HepG2 (cell line): Measurements from ENCODE around the gene FBXL22. TPM values are rescaled to one million over a fixed set of nuclear protein-coding genes. Genes with fewer than 3 reads are reported as not detected.

Experiments
- ARNT ChIP-seq: fragments of 450-650 bp; IDR thresholded peaks from 2 replicates; pipeline ENCODE4 v1.6.1; 2017
- LRRFIP1 ChIP-seq: sonication (generic); formaldehyde crosslinking; conservative IDR thresholded peaks from 2 replicates; pipeline ENCODE4 v1.4.0; 2020; ENCODE audit warnings: missing genetic modification reagents
- PRMT3 ChIP-seq: sonication (generic); formaldehyde crosslinking; IDR thresholded peaks from 2 replicates; pipeline ENCODE4 v1.8.1; 2022; ENCODE audit warnings: low read depth, mild to moderate bottlenecking, moderate library complexity, missing genetic modification reagents, borderline replicate concordance
- SP5 ChIP-seq: IDR thresholded peaks from 2 replicates; pipeline ENCODE4 v1.6.1; 2016; ENCODE audit warnings: low read depth, borderline replicate concordance
- STAG1 ChIP-seq: sonication (generic); formaldehyde crosslinking; IDR thresholded peaks from 2 replicates; pipeline ENCODE4 v1.4.0; 2020; ENCODE audit warnings: missing genetic modification reagents
- TRAFD1 ChIP-seq: sonication (generic); formaldehyde crosslinking; IDR thresholded peaks from 2 replicates; pipeline ENCODE4 v1.5.1; 2020; ENCODE audit warnings: missing genetic modification reagents, mild to moderate bottlenecking, borderline replicate concordance
- ZKSCAN8 ChIP-seq: IDR thresholded peaks from 2 replicates; pipeline ENCODE4 v1.6.1; 2016; ENCODE audit warnings: borderline replicate concordance, missing genetic modification reagents, missing compliant biosample characterization
- ZNF263 ChIP-seq: sonication (generic); formaldehyde crosslinking; IDR thresholded peaks from 2 replicates; pipeline ENCODE4 v1.4.0; 2020; ENCODE audit warnings: missing genetic modification reagents
- ZNF296 ChIP-seq: sonication (generic); formaldehyde crosslinking; conservative IDR thresholded peaks from 2 replicates; pipeline ENCODE4 v1.5.0; 2020; ENCODE audit warnings: mild to moderate bottlenecking, missing genetic modification reagents
- ZNF333 ChIP-seq: sonication (generic); formaldehyde crosslinking; IDR thresholded peaks from 2 replicates; pipeline ENCODE4 v1.4.0; 2020; ENCODE audit warnings: mild to moderate bottlenecking, missing genetic modification reagents, borderline replicate concordance
- ZNF335 ChIP-seq: sonication (generic); formaldehyde crosslinking; IDR thresholded peaks from 2 replicates; pipeline ENCODE4 v1.4.0; 2020; ENCODE audit warnings: missing genetic modification reagents
- ZNF354B ChIP-seq: sonication (generic); formaldehyde crosslinking; IDR thresholded peaks from 2 replicates; pipeline ENCODE4 v1.8.0; 2022; ENCODE audit warnings: mild to moderate bottlenecking, missing genetic modification reagents
- ZNF512B ChIP-seq: sonication (generic); formaldehyde crosslinking; IDR thresholded peaks from 2 replicates; pipeline ENCODE4 v1.5.1; 2020; ENCODE audit warnings: missing genetic modification reagents, mild to moderate bottlenecking, borderline replicate concordance
- ZNF629 ChIP-seq: sonication (generic); formaldehyde crosslinking; conservative IDR thresholded peaks from 2 replicates; pipeline ENCODE4 v1.5.0; 2020; ENCODE audit warnings: missing genetic modification reagents
- ZNF687 ChIP-seq: sonication (generic); formaldehyde crosslinking; IDR thresholded peaks from 2 replicates; pipeline ENCODE4 v1.5.1; 2020; ENCODE audit warnings: mild to moderate bottlenecking, missing genetic modification reagents, moderate library complexity
- ZNF691 ChIP-seq: sonication (generic); formaldehyde crosslinking; IDR thresholded peaks from 2 replicates; pipeline ENCODE4 v1.4.0; 2020; ENCODE audit warnings: missing genetic modification reagents, low read depth, mild to moderate bottlenecking, borderline replicate concordance
- ZSCAN21 ChIP-seq: sonication (generic); formaldehyde crosslinking; IDR thresholded peaks from 2 replicates; pipeline ENCODE4 v1.8.0; 2022; ENCODE audit warnings: mild to moderate bottlenecking, missing genetic modification reagents, moderate library complexity, borderline replicate concordance
- polyA plus RNA-seq, 8 experiments: library from polyadenylated mRNA; depleted of rRNA in 3 of 8; stranded (reverse) in 7 of 8; unstranded in 1 of 8; fragments of >200 nt; fragmentation: Illumina TruSeq in 4 of 8; extraction: Trizol in 4 of 8; gene quantifications; 2 replicates each; pipeline versions ENCODE4 v1.2.1 to v1.2.3, GENCODE V29; 2011 to 2016; ENCODE audit warnings: low read depth in 4 of 8, missing spikeins in 1 of 8, mixed read lengths in 1 of 8; ENCODE audit not compliant: insufficient read depth in 1 of 8
- total RNA-seq, 5 experiments: library from RNA; depleted of rRNA; stranded (reverse); fragments of >200 nt; fragmentation: Illumina TruSeq; extraction: Trizol; gene quantifications; 2 replicates each; pipeline ENCODE4 v1.2.3, GENCODE V29; 2016; ENCODE audit warnings: low read depth in 1 of 5

Gene FBXL22
- total and polyA plus RNA-seq, 2 of the 13 experiments (the other 11 are each of a cell fraction or from before 2014, with no cell fraction given) = 0.15 to 0.33 TPM

GRCh38 chr15:63600616-63601025 lies 3.4 kb downstream of the FBXL22 start (continued):
- TF ChIP-seq TRAFD1 (CRISPR knock-in tag) (no peak), ZNF333 (no peak), ZNF629 (CRISPR knock-in tag) (no peak), ZNF263 (CRISPR knock-in tag) (peak; percentile 47; the same call in 1 of the 2 replicates), PRMT3 (peak; percentile 63; the same call in 1 of the 2 replicates), STAG1 (CRISPR knock-in tag) (0 out of 2 replicates have a peak, but pooled peaks have one; percentile 3), ZNF691 (peak; percentile 68; the same call in 1 of the 2 replicates), ZNF335 (no peak), ZNF687 (CRISPR knock-in tag) (peak; percentile 92), SP5 (no peak), ZSCAN21 (CRISPR knock-in tag) (no peak; the same call in 1 of the 2 replicates), ZNF512B (CRISPR knock-in tag) (no peak), ZNF354B (CRISPR knock-in tag) (no peak), ZKSCAN8 (CRISPR knock-in tag) (no peak), ZNF296 (no peak), ARNT (no peak), LRRFIP1 (CRISPR knock-in tag) (no peak)
